IPS-20b (cell line): Measurements from ENCODE around the gene MARK3.

ENCODE experiments used
- H3K27ac ChIP-seq: one replicate; pipeline ENCODE4 v1.5.1; 2013; ENCODE audit warnings: low read length
- H3K27me3 ChIP-seq: 2 replicates; pipeline ENCODE4 v1.6.1; 2013; ENCODE audit warnings: mild to moderate bottlenecking, low read length, inconsistent platforms; ENCODE audit not compliant: insufficient read depth
- H3K36me3 ChIP-seq: 2 replicates; pipeline ENCODE4 v1.6.1; 2013; ENCODE audit warnings: low read depth, mild to moderate bottlenecking, inconsistent platforms, low read length, moderate library complexity; ENCODE audit not compliant: insufficient read depth
- H3K4me1 ChIP-seq: 2 replicates; pipeline ENCODE4 v1.6.1; 2013; ENCODE audit warnings: mild to moderate bottlenecking, control low read depth, inconsistent platforms, low read length, moderate library complexity; ENCODE audit not compliant: insufficient read depth
- H3K4me3 ChIP-seq: 2 replicates; pipeline ENCODE4 v1.5.1; 2013; ENCODE audit warnings: mild to moderate bottlenecking, low read length, inconsistent platforms
- H3K9ac ChIP-seq: 2 replicates; pipeline ENCODE4 v1.6.1; 2013; ENCODE audit warnings: low read depth, mild to moderate bottlenecking, inconsistent platforms, low read length, moderate library complexity
- H3K9me3 ChIP-seq: 2 replicates; pipeline ENCODE4 v1.6.1; 2013; ENCODE audit warnings: mild to moderate bottlenecking, low read depth, low read length, inconsistent platforms; ENCODE audit not compliant: insufficient read depth

The MARK3 gene

DNA sequence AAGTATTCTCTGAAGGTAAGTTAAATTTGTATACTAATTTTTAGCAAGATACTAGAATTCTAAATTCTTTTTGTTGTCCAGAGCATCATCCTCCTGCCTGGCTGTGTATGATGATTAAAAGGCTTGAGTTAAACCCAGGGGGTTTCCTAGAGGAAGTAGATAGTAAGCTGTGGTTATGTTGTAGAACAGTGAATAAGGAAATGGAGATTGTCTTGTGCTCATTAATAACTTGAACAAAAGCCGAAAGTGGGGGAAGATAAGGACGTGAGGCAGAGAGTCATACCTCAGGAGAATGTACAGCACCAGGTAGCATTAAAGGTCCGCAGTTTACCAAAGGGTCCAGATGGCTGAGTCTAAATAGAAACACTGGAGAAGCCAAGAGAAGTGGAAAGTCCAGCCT, 95.4 kb downstream of the MARK3 start:
- Histone ChIP-seq H3K4me3 (no peak overlapping the region), H3K27me3 (no peaks in the 10 kb centered on the region), H3K27ac (no peak overlapping the region), H3K36me3 (peaks cover 71% of the 10 kb centered on the region), H3K4me1 (no peaks in the 10 kb centered on the region), H3K9me3 (no peaks in the 10 kb centered on the region), H3K9ac (no peak overlapping the region)

- H3K36me3 ChIP-seq: peaks cover 56% of the 10 kb centered on the region
- no peaks in the 10 kb centered on the region for H3K9me3 ChIP-seq
- no peaks in the 10 kb centered on the region for H3K4me1 ChIP-seq
- H3K27me3 ChIP-seq: no peaks in the 10 kb centered on the region
- no peak overlapping the region for H3K9ac ChIP-seq
- H3K4me3 ChIP-seq: no peak overlapping the region
- H3K27ac ChIP-seq: no peak overlapping the region
Observed at GRCh38 chr14:103483600-103483999, 98.4 kb downstream of the MARK3 start.

DNA sequence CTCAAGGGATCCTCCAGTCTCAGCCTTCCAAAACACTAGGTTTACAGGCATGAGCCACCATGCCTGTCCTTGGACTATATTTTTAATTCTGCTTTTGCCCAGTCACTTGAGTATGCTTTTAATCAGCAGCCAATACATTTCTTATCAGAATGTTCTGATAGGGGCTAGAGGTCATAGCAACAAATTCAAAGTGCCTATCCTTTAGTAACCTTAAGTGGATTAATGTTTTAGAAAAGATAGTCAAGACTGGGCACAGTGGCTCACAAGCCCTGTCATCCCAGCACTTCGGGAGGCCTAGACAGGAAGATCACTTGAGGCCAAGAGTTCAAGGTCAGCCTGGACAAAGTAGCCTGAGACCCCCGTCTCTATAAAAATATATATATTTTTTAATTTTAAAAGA, 100.3 kb downstream of the MARK3 start:
- no peak overlapping the region for H3K9ac ChIP-seq
- H3K27ac ChIP-seq: no peak overlapping the region
- H3K36me3 ChIP-seq: peaks cover 56% of the 10 kb centered on the region
- H3K27me3 ChIP-seq: no peaks in the 10 kb centered on the region
- no peak overlapping the region for H3K4me3 ChIP-seq
- no peaks in the 10 kb centered on the region for H3K4me1 ChIP-seq
- H3K9me3 ChIP-seq: no peaks in the 10 kb centered on the region

DNA sequence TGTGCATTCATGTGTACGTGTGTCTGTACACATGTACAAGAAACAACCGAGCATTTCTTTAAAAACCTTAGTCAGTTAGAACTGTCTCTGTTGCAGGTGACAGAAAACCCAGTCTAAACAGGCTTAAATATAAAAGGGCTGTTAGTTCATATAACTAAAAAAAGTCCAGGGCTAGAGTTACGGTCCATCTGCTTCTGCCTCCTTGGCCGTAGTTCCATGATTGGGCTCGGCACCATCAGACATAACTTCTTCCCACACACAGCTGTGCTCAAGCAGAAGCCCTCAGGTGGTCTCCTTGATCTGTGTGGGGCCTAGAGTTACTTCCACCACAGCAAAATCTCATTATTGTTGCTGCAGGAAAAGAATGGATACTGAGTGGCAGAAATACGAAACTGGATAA, 102.9 kb downstream of the MARK3 start:
- no peaks in the 10 kb centered on the region for H3K27me3 ChIP-seq
- no peak overlapping the region for H3K4me3 ChIP-seq
- peaks cover 59% of the 10 kb centered on the region for H3K36me3 ChIP-seq
- H3K27ac ChIP-seq: no peak overlapping the region
- H3K4me1 ChIP-seq: no peaks in the 10 kb centered on the region
- no peaks in the 10 kb centered on the region for H3K9me3 ChIP-seq
- H3K9ac ChIP-seq: no peak overlapping the region

GRCh38 chr14:103488960-103489359, 103.7 kb downstream of the MARK3 start:
- Histone ChIP-seq H3K27me3 (no peaks in the 10 kb centered on the region), H3K4me1 (no peaks in the 10 kb centered on the region), H3K27ac (no peak overlapping the region), H3K9me3 (no peaks in the 10 kb centered on the region), H3K36me3 (peaks cover 55% of the 10 kb centered on the region), H3K4me3 (no peak overlapping the region), H3K9ac (no peak overlapping the region)

DNA sequence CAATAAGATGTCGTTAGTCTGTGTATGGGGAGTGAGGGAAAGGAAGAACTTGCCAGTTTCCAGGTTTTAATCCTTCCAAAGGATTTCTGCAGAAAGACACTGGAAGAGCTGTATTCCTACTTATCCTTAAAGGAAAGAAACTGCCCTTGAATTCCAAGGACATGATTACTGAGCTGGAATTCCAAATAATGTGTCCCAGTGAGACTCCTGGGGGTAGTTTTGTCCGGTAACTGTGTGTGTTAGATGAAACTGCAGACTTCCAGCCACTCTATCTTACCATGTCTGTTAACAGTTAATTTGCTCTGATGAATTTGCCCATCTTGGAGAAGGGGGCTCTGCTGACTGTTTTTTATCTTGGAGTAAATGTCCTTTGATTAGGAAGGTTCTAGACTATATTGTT, 104.4 kb downstream of the MARK3 start:
- no peak overlapping the region for H3K4me3 ChIP-seq
- no peak overlapping the region for H3K27ac ChIP-seq
- H3K4me1 ChIP-seq: no peaks in the 10 kb centered on the region
- H3K36me3 ChIP-seq: peaks cover 58% of the 10 kb centered on the region
- H3K9me3 ChIP-seq: no peaks in the 10 kb centered on the region
- no peaks in the 10 kb centered on the region for H3K27me3 ChIP-seq
- no peak overlapping the region for H3K9ac ChIP-seq

DNA sequence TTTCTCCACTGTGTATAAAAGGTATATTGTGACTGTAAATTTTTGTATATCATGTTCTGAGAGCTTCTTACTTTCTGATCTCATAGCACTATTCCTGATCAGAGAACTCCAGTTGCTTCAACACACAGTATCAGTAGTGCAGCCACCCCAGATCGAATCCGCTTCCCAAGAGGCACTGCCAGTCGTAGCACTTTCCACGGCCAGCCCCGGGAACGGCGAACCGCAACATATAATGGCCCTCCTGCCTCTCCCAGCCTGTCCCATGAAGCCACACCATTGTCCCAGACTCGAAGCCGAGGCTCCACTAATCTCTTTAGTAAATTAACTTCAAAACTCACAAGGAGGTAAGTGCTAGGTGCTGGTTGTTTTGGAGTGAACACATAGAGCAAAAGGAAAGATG, 106.5 kb downstream of the MARK3 start:
- H3K27me3 ChIP-seq: no peaks in the 10 kb centered on the region
- H3K9me3 ChIP-seq: no peaks in the 10 kb centered on the region
- H3K27ac ChIP-seq: no peak overlapping the region
- H3K4me1 ChIP-seq: no peaks in the 10 kb centered on the region
- peaks cover 74% of the 10 kb centered on the region for H3K36me3 ChIP-seq
- no peak overlapping the region for H3K9ac ChIP-seq
- no peak overlapping the region for H3K4me3 ChIP-seq

GRCh38 chr14:103492156-103492925, 107.1 kb downstream of the MARK3 start:
- Histone ChIP-seq H3K4me1 (no peaks in the 10 kb centered on the region), H3K9me3 (no peaks in the 10 kb centered on the region), H3K9ac (no peak overlapping the region), H3K36me3 (peaks cover 76% of the 10 kb centered on the region), H3K27me3 (no peaks in the 10 kb centered on the region), H3K4me3 (no peak overlapping the region), H3K27ac (no peak overlapping the region)

DNA sequence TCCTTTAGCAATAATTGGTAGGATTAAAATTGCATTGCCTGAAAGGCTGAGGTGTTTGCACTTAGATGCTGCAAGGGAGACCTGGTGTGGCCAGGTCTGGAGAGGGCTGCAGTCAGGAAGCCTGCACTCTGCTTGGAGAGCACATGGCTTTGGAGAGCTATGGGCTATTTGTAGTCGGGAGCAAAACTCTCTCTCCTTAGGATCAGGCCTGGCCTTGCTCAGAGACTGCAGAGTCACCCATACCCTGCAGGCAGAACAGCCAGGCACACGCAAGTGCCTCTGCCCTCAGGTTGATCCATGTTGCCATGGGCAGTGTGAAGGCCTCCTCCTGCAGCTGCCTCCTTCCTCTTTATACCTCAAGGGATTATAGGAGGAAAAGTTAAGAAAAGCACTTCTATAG, 110.6 kb downstream of the MARK3 start:
- H3K27me3 ChIP-seq: no peaks in the 10 kb centered on the region
- H3K27ac ChIP-seq: no peak overlapping the region
- no peak overlapping the region for H3K4me3 ChIP-seq
- H3K9ac ChIP-seq: no peak overlapping the region
- peaks cover 67% of the 10 kb centered on the region for H3K36me3 ChIP-seq
- H3K9me3 ChIP-seq: no peaks in the 10 kb centered on the region
- H3K4me1 ChIP-seq: no peaks in the 10 kb centered on the region

GRCh38 chr14:103496776-103497175, 111.6 kb downstream of the MARK3 start:
- no peaks in the 10 kb centered on the region for H3K4me1 ChIP-seq
- H3K9ac ChIP-seq: no peak overlapping the region
- peaks cover 67% of the 10 kb centered on the region for H3K36me3 ChIP-seq
- H3K9me3 ChIP-seq: no peaks in the 10 kb centered on the region
- H3K27me3 ChIP-seq: no peaks in the 10 kb centered on the region
- no peak overlapping the region for H3K27ac ChIP-seq
- H3K4me3 ChIP-seq: no peak overlapping the region

DNA sequence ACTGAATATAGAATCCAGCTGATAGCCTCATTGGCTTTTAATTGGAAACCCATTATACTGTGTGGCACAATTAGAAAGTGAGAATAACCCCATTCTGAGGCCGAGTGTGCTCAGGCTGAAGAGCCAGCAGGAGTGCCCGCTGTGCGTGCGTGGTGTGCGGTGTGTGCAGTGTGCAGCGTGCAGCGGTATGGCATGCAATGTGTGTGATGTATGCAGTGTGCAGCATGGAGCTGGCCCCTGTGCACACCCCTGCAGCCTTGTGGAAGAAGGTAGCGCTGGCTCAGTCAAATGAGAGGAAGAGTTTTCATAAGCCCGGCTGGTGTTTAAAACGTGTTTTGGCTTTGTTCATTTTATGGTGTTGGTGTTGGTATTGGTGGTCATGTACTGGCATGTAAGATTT, 114.5 kb downstream of the MARK3 start:
- Histone ChIP-seq H3K27me3 (no peaks in the 10 kb centered on the region), H3K4me3 (no peak overlapping the region)

DNA sequence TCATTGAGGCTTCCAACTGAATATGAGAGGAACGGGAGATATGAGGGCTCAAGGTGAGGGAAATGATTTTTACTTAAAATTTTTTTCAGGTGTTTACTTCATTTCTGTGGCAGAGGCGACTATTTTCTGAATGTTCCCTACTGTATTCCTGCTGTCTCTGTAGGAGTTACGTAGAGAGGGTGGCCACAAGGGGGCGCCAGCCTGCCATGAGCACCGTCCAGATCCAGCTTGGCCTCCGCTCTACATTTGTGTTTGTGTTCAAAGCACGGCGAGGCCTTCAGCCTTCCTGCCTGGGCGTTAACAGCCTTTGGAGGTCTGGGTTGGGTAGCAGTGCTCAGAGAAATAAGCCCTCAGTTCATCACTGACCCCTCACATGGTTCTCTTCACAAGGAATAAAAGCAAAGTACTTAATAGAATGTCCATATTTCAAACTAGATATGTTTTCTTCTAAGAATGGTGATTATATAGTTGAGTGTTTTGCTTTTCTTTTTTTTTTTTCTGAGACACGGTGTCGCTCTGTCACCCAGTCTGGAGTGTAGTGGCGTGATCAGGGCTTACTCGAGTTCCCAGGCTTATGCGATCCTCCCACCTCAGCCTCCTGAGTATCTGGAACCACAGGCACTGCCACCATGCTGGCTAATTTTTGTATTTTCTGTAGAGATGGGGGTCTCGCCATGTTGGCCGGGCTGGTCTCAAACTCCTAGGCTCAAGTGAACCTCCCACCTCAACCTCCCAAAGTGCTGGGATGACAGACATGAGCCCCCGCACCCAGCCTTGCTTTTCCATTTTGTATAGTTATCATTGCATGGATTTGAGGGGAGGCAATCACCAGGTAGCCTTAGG, 115.2 kb downstream of the MARK3 start:
- H3K4me1 ChIP-seq: no peaks in the 10 kb centered on the region
- H3K36me3 ChIP-seq: peaks cover 72% of the 10 kb centered on the region
- no peak overlapping the region for H3K9ac ChIP-seq
- no peak overlapping the region for H3K27ac ChIP-seq
- H3K4me3 ChIP-seq: no peak overlapping the region
- H3K9me3 ChIP-seq: no peaks in the 10 kb centered on the region
- H3K27me3 ChIP-seq: no peaks in the 10 kb centered on the region

More for the DNA sequence above, 114.5 kb downstream of the MARK3 start:
- H3K9me3 ChIP-seq: no peaks in the 10 kb centered on the region
- H3K27ac ChIP-seq: no peak overlapping the region
- no peak overlapping the region for H3K9ac ChIP-seq
- H3K4me1 ChIP-seq: no peaks in the 10 kb centered on the region
- H3K36me3 ChIP-seq: peaks cover 72% of the 10 kb centered on the region
